Keratinocyte (primary cell): ENCODE results near the gene SLC25A25. TPM values are rescaled to one million over a fixed set of nuclear protein-coding genes. Genes with fewer than 3 reads are reported as not detected.
"Not testable (repeated sequence)": the region's sequence is repeated elsewhere in the genome, so short reads cannot be mapped to it uniquely, and the experiment has no call there.

Experiments
- DNase-seq: peaks from one replicate; pipeline ENCODE4 v3.0.0-alpha.2; 2011; ENCODE audit warnings: low read depth, missing footprints, low spot score
- FAIRE-seq: peaks from 2 replicates; lab custom pipeline; 2011; peaks lifted over from hg19 to GRCh38; lab: Jason Lieb, UNC
- H2AFZ ChIP-seq: 2 replicates; pipeline ENCODE4 v1.6.0; 2012; ENCODE audit warnings: low read length, control low read depth, inconsistent platforms; ENCODE audit not compliant: control insufficient read depth
- H3K27ac ChIP-seq: 2 replicates; pipeline ENCODE4 v1.5.1; 2011; ENCODE audit warnings: low read length; ENCODE audit not compliant: control insufficient read depth, insufficient read depth
- H3K27me3 ChIP-seq: 3 replicates; pipeline ENCODE4 v1.6.0; 2011; ENCODE audit warnings: low read length; ENCODE audit not compliant: control insufficient read depth, insufficient read depth; ENCODE audit errors: extremely low read depth
- H3K36me3 ChIP-seq, 2 experiments: 2 replicates in 1 of 2; 3 replicates in 1 of 2; pipeline ENCODE4 v1.5.1; 2011; ENCODE audit warnings: low read length in 2 of 2, mild to moderate bottlenecking in 1 of 2; ENCODE audit not compliant: control insufficient read depth in 2 of 2, insufficient read depth in 2 of 2; ENCODE audit errors: extremely low read depth in 1 of 2
- H3K4me1 ChIP-seq: 3 replicates; pipeline ENCODE4 v1.5.1; 2011; ENCODE audit warnings: low read length; ENCODE audit not compliant: control insufficient read depth, insufficient read depth; ENCODE audit errors: extremely low read depth
- H3K4me2 ChIP-seq: 3 replicates; pipeline ENCODE4 v1.6.0; 2011; ENCODE audit warnings: low read depth, low read length; ENCODE audit not compliant: control insufficient read depth, insufficient read depth; ENCODE audit errors: extremely low read depth
- H3K4me3 ChIP-seq, 3 experiments: fragments of 200-600 bp in 1 of 3; sonication (generic) in 1 of 3; 2 replicates in 2 of 3; 3 replicates in 1 of 3; pipeline ENCODE4 v1.5.1; 2011 to 2016; ENCODE audit warnings: low read length in 3 of 3, mild to moderate bottlenecking in 3 of 3, control low read depth in 2 of 3, inconsistent platforms in 1 of 3, low read depth in 1 of 3, mixed read lengths in 1 of 3, mixed run types in 1 of 3, moderate library complexity in 1 of 3; ENCODE audit not compliant: control insufficient read depth in 2 of 3, insufficient read depth in 2 of 3; ENCODE audit errors: extremely low read depth in 1 of 3
- H3K79me2 ChIP-seq: 2 replicates; pipeline ENCODE4 v1.6.0; 2012; ENCODE audit warnings: low read length; ENCODE audit not compliant: control insufficient read depth, insufficient read depth
- H3K9ac ChIP-seq: 3 replicates; pipeline ENCODE4 v1.6.0; 2011; ENCODE audit warnings: low read length; ENCODE audit not compliant: control insufficient read depth, insufficient read depth; ENCODE audit errors: extremely low read depth
- H3K9me1 ChIP-seq: 3 replicates; pipeline ENCODE4 v1.6.0; 2011; ENCODE audit warnings: low read length; ENCODE audit not compliant: control insufficient read depth, insufficient read depth; ENCODE audit errors: extremely low read depth
- H3K9me3 ChIP-seq: 2 replicates; pipeline ENCODE4 v1.5.1; 2012; ENCODE audit warnings: low read depth, low read length; ENCODE audit not compliant: control insufficient read depth
- H4K20me1 ChIP-seq: 3 replicates; pipeline ENCODE4 v1.6.0; 2011; ENCODE audit warnings: low read length; ENCODE audit not compliant: control insufficient read depth, insufficient read depth; ENCODE audit errors: extremely low read depth
- EZH2 ChIP-seq: IDR thresholded peaks from one replicate; pipeline ENCODE4 v1.6.1; 2012; ENCODE audit warnings: inconsistent platforms, mild to moderate bottlenecking, low read length, moderate library complexity
- dilution Hi-C: fragments of 300-500 bp; cut with MboI; formaldehyde crosslinking; loops from one replicate; pipeline ENCODE4 v1.7.0; 2020; ENCODE audit warnings: low sequenced_read_pairs; ENCODE audit not compliant: extremely low pct_ligation_motif_present
- polyA plus RNA-seq, 5 experiments: library from polyadenylated mRNA; depleted of rRNA in 3 of 5; stranded (reverse) in 3 of 5; stranded (forward) in 1 of 5; unstranded in 1 of 5; fragments of >200 nt; gene quantifications; 1 replicate in 1 of 5; 2 replicates in 3 of 5; 3 replicates in 1 of 5; pipeline versions ENCODE4 v1.2.1 to v1.2.3, GENCODE V29; 2011 to 2012; ENCODE audit warnings: missing spikeins in 2 of 5, low read depth in 1 of 5, low replicate concordance in 1 of 5
- TF ChIP-seq, protein P1 (sequence below), 3 experiments: IDR thresholded peaks in 1 of 3; conservative IDR thresholded peaks in 1 of 3; optimal IDR thresholded peaks in 1 of 3; 2 replicates in 2 of 3; 3 replicates in 1 of 3; pipeline versions ENCODE3 to v1.5.1; 2011; ENCODE audit warnings: low read length in 3 of 3, mild to moderate bottlenecking in 3 of 3, moderate library complexity in 2 of 3, control low read depth in 1 of 3, inconsistent platforms in 1 of 3; ENCODE audit not compliant: insufficient read depth in 2 of 3; ENCODE audit errors: extremely low read depth in 1 of 3

SLC25A25 gene
- polyA plus RNA-seq, 1 donor (not counting 4 experiments of a cell fraction or from before 2014, with no cell fraction given): 6.5 TPM

DNA sequence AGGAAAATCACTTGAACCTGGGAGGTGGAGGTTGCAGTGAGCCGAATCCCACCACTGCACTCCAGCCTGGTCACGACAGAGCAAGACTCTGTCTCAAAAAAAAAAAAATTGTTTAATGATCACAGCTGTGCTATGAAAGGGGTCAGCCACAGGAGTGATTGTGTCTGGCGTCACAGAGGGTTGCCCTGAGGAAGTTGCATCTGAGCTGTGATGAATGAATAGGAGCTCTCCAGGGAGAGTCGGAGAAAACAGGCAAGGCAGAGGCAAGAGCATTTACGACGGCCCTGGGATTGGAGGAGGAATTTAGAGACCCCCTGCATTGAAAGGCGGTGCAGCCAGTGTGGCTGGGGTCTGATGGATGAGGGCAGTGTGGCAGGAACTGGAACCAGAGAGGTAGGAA is 26.0 kb upstream of the SLC25A25 start:
- H3K9ac ChIP-seq: no peak overlapping the region
- dilution Hi-C loops: no loop called here
- H3K36me3 ChIP-seq: no peaks in the 10 kb centered on the region
- no peak for TF ChIP-seq EZH2
- TF ChIP-seq, protein P1, sequence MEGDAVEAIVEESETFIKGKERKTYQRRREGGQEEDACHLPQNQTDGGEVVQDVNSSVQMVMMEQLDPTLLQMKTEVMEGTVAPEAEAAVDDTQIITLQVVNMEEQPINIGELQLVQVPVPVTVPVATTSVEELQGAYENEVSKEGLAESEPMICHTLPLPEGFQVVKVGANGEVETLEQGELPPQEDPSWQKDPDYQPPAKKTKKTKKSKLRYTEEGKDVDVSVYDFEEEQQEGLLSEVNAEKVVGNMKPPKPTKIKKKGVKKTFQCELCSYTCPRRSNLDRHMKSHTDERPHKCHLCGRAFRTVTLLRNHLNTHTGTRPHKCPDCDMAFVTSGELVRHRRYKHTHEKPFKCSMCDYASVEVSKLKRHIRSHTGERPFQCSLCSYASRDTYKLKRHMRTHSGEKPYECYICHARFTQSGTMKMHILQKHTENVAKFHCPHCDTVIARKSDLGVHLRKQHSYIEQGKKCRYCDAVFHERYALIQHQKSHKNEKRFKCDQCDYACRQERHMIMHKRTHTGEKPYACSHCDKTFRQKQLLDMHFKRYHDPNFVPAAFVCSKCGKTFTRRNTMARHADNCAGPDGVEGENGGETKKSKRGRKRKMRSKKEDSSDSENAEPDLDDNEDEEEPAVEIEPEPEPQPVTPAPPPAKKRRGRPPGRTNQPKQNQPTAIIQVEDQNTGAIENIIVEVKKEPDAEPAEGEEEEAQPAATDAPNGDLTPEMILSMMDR (optimal IDR thresholded peaks at IDR 0.05 in 1 of 3, IDR thresholded peaks at IDR 0.05 in 1 of 3, conservative IDR thresholded peaks at IDR 0.05 in 1 of 3; ENCODE audit: extremely low read depth in 1 of 3, insufficient read depth in 2 of 3, low read length in 3 of 3): no peak
- no peaks in the 10 kb centered on the region for H3K9me1 ChIP-seq
- no peak overlapping the region for H3K27ac ChIP-seq
- H3K4me1 ChIP-seq: peaks cover 3% of the 10 kb centered on the region
- no peak for FAIRE-seq
- DNase-seq: no peak
- no peak overlapping the region for H2AFZ ChIP-seq
- no peaks in the 10 kb centered on the region for H3K79me2 ChIP-seq
- H3K9me3 ChIP-seq: no peaks in the 10 kb centered on the region
- H3K4me3 ChIP-seq: no peak overlapping the region
- no peak overlapping the region for H3K4me2 ChIP-seq
- H4K20me1 ChIP-seq: no peaks in the 10 kb centered on the region
- no peaks in the 10 kb centered on the region for H3K27me3 ChIP-seq

DNA sequence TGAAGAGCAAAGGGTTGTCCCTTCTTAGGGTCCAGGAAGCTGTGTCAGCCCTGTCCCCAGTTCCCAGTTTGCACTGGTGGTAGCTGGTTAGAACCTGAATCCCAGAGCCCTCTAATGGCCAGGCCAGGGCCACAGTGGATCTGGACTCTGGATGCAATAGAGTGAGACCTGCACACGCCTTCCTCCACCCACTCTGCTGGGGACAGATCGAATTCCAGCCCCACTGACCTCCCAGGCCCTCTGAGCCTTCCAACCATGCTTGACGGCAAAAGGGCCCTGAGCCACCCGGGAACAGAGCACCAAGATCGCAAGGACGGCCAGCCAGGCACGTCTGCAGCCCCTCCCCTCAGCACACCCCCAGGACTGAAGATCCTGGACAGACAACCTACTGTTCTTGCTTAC is 24.6 kb upstream of the SLC25A25 start:
- H3K27me3 ChIP-seq: no peaks in the 10 kb centered on the region
- dilution Hi-C loops: no loop called here
- H4K20me1 ChIP-seq: no peaks in the 10 kb centered on the region
- H3K36me3 ChIP-seq: no peaks in the 10 kb centered on the region
- no peak overlapping the region for H3K4me2 ChIP-seq
- TF ChIP-seq, protein P1 (optimal IDR thresholded peaks at IDR 0.05 in 1 of 3, IDR thresholded peaks at IDR 0.05 in 1 of 3, conservative IDR thresholded peaks at IDR 0.05 in 1 of 3; ENCODE audit: extremely low read depth in 1 of 3, insufficient read depth in 2 of 3, low read length in 3 of 3): no peak
- TF ChIP-seq EZH2: no peak
- FAIRE-seq: no peak
- H2AFZ ChIP-seq: no peak overlapping the region
- H3K9ac ChIP-seq: no peak overlapping the region
- H3K9me1 ChIP-seq: no peaks in the 10 kb centered on the region
- H3K4me1 ChIP-seq: peaks cover 3% of the 10 kb centered on the region
- no peaks in the 10 kb centered on the region for H3K79me2 ChIP-seq
- H3K27ac ChIP-seq: no peak overlapping the region
- no peaks in the 10 kb centered on the region for H3K9me3 ChIP-seq
- DNase-seq: no peak
- H3K4me3 ChIP-seq: no peak overlapping the region

DNA sequence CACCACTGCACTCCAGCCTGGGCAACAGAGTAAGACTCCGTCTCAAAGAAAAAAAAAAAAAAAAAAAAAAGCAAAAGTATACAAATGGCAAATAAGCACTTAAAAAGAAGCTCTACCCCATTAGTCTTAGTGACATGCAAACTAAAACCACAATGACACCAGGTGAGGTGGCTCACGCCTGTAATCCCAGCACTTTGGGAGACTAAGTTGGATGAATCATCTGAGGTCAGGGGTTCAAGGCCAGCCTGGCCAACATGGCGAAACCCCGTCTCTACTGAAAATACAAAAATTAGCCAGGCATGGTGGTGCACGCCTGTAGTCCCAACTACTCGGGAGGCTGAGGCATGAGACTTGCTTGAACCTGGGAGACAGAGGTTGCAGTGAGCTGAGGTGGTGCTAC is 22.6 kb upstream of the SLC25A25 start:
- H3K4me3 ChIP-seq, H3K9me1 ChIP-seq, H3K9me3 ChIP-seq, H3K4me2 ChIP-seq, H3K4me1 ChIP-seq, FAIRE-seq, H3K36me3 ChIP-seq, H3K27me3 ChIP-seq, H3K27ac ChIP-seq, dilution Hi-C loops, H3K79me2 ChIP-seq, H3K9ac ChIP-seq, DNase-seq, H4K20me1 ChIP-seq, H2AFZ ChIP-seq: not testable (repeated sequence)
